Hematopoietic multipotent progenitor cell treated with erythropoietin and hydrocortisone succinate and interleukin-3 and kit ligand, for 4 days (in vitro differentiated cells): ENCODE measurements around the gene KCNIP3.
"Not testable (repeated sequence)": the region's sequence is repeated elsewhere in the genome, so short reads cannot be mapped to it uniquely, and the experiment has no call there.

Experiments
- DNase-seq: peaks from one replicate; pipeline ENCODE4 v3.0.0-alpha.2; 2015

KCNIP3 gene

GRCh38 chr2:95389245-95390119, 92.3 kb downstream of the KCNIP3 start:
- peak; percentile 76 for DNase-seq

DNA sequence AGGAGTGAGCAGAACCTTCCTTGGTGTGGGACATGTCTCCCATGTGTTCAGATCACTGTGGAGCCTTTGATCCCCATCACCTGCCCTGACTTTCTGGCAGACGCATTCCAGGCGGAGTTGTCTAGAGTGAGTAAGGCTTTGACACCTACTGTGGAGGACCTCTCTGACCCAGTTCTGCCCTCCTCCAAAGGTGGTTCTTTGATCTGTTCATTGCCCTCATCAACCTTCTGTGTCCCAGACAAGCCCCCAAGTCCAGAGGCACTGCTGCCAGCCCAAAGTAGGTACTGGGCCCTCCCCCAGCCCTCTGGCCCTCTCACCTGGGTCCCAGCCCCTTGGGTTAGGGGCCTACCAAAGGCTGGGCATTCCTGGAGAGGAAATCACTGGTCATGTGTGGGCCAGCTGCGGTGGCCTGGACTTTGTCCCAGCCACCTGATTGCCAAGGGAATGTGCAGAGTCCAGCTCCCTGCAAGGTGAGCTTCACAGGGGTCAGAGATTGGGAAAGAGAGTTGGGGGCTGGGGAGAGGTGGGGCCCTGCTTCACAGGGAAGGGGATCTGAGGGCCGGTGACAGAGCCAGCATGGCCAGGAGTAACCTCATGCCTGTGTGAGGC, 93.2 kb downstream of the KCNIP3 start:
- DNase-seq: no peak

GRCh38 chr2:95390881-95391321, 93.8 kb downstream of the KCNIP3 start:
- no peak for DNase-seq

- DNase-seq: no peak
Measured at GRCh38 chr2:95391641-95392310, 94.6 kb downstream of the KCNIP3 start.

- DNase-seq: no peak
Measured at GRCh38 chr2:95392320-95392719, 95.2 kb downstream of the KCNIP3 start.

DNA sequence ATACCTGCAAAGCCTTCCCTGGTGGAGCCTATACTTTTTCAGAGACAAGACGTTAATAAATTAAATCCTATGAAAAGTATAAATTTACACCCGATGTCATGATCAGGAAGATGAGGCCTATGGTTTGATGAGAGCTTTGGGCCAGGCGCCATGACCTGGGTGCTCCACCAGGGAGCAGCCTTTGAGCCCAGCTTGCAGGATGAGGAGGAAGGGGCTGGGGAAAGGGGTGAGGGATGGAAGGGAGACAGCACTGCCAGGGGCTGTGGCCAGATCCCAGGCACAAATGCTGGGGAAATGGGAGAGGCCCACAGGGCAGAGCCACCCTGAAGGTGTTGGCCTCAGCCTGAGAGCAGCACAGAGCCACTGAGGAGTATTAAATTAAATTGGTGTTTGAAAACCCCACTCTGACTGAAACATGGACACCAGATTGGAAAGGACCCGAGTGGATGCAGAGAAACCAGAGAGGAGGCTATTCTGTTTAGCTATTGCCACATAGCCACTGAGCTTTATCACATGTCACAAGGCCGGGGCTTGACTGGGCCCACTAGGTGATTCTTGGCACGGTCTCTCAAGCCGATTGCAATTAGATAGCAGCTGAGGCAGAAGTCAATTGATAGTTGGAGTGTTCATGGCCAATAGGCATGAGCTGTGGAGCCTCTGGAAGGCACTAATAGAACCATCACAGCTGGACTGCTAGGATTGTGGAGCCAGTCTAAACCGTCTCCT, 95.7 kb downstream of the KCNIP3 start:
- DNase-seq: no peak

DNA sequence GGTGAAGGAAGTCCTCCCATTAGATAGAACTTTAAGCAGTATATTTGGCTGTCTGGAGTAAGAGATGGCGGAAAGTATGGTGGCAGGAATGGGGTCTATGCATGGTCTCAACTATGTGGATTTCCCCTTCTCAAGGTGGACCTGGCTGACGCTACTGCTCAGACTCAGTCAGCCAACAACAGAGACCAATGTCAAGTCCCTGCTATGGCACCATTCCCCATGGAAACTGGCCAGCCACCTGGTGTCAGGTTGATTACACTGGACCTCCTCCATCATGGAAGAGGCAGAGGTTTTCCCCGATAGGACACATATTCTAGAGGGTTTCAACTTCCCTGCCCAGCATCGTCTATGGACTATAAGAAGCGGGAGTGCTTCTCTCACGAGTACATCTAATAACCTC, 96.8 kb downstream of the KCNIP3 start:
- DNase-seq: no peak

DNA sequence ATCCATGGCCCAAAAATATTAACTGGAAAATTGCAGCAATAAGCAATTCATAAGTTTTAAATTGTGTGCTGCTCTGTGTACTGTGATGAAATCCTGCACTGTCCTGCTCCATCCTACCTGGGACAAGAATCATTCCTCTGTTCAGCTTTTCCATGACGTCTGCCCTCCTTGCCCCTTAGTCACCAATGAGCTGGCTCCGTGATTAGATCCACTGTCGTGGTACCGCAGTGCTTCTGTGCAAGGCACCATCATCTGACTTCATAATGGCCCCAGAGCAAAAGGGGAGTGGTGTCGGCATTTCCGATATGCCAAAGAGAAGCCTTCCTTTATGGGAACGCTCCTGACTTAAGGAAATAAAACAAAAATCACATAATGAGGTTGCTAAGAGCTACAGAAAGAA, 101.9 kb downstream of the KCNIP3 start:
- no peak for DNase-seq

GRCh38 chr2:95401480-95401879, 104.3 kb downstream of the KCNIP3 start:
- no peak for DNase-seq

GRCh38 chr2:95402004-95402369, 104.8 kb downstream of the KCNIP3 start:
- peak; percentile 9 for DNase-seq

- DNase-seq: peak; percentile 97
Measured at GRCh38 chr2:95402370-95403203, 105.4 kb downstream of the KCNIP3 start, which contains the start of gene FAHD2A. TSS of gene FAHD2A (plus strand) at chr2:95402708. CDS start at chr2:95405559, 2,851 bp downstream.

DNA sequence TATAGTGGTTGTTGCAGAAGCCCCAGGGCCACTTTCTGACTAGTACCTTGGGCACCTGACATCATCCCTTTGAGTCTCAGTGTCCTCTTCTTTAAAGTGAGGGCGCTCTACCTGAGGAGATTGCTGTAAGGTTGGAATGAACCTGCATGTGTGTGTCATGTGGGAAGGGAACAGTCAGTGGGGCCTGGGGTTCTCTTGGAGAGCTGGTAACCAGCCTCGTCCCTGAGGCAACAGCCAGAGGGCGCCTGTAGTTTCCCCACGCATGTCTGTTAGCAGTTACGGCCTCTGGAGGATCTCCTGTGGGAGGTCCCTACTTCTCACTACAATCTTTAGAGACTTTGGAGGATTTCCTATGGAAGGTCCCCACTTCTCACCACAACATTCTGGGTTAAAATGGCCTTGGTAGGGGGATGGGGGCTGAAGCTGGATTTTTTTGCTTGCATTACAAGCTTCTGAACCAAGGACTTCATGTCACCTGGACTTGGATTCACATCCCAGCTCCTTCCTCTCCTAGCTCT, 106.1 kb downstream of the KCNIP3 start:
- DNase-seq: peak; percentile 73

DNA sequence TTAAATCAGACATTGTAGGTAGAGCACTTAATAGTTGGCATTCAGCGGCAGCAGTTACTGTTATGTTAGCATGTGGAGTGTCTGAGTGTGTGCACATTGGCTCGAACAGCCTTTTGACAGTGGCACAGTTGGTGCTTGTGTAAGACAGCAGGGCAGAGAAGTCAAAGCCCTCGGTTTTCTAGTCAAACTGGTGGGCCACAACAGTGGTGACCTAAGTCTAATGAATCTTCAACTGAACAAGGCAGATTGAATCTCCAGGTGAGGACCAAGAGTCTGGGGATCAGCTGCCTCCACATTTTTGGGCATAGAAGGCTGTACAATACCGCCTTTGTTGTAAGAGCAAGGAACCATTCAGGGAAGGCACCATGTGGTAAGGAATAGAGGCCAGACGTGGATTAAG, 106.7 kb downstream of the KCNIP3 start:
- DNase-seq: not testable (repeated sequence)

GRCh38 chr2:95404676-95405075, 107.5 kb downstream of the KCNIP3 start:
- DNase-seq: peak; percentile 33

GRCh38 chr2:95411239-95411638, 114.1 kb downstream of the KCNIP3 start:
- DNase-seq: not testable (repeated sequence)

DNA sequence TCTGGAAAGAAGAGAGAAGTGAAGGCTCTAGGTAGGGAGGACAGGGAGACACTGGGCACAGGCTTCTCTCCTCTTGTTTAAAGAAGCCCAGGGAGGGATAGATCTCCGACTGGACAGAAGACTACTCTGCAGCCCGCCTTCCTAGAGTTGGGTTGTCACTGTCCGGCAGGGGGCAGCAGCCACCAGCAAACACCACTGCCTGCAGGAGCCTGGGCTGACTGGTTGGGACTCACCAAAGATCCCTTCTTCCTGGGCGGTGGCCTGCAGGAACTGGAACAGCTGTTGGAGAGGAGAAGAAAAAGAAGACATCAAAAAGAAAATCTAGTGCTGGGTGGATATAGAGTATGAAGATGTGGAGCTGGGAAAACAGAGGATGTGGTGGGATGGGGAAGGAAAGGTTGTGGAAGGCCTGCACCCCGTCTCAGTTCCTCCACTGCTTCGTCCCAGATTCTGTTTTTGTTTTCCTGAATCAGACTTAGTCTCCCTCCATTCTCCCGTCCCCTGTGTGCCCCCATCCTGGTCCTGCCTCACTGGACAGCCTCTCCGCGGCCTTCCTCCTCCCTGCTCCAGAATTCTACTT, 117.0 kb downstream of the KCNIP3 start:
- peak; percentile 81 for DNase-seq

DNA sequence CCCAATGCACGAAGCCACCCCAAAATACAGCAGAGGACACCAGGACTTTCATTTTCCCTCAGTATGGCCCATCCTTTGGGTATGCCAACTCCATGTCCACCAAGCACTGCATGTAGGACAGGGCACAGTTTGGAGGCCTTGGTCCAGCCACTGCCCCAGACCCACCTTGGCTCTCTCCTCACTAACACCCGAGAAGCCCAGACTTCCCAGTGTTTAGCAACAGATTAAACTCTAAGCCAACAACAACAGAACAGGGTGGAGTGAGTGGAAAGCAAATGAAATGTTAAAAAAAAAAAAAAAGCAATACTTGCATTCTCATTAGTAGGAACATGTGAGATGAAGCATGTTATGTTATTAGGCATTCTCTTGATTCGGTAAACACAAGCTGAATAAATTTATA, 118.0 kb downstream of the KCNIP3 start:
- not testable (repeated sequence) for DNase-seq

DNA sequence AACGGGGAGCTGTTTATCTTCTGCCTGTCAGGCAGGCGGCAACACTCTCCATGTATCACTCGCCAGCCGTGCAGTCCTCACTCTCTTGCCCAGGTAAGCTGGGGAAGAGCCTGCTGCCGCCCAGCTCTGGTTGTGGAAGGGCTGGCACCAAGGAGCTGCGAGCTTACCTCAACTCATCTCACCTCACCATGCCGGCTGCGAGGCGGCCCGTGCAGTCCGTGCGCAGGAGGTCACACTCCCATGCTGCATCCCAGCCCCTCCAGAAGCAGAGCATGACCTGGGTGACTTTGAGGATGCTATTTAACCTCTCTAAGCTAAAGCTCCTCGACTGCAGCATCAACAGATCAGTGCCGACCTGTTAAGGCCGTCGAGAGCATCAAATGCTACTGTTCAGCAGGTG, 118.4 kb downstream of the KCNIP3 start:
- DNase-seq: not testable (repeated sequence)

- DNase-seq: not testable (repeated sequence)
Measured at GRCh38 chr2:95427196-95427867, 130.2 kb downstream of the KCNIP3 start.

- DNase-seq: not testable (repeated sequence)
Measured at GRCh38 chr2:95429748-95430467, 132.8 kb downstream of the KCNIP3 start.
